Hepatocyte (in vitro differentiated cells): ENCODE data around the gene LRMDA.

Source experiments
- EZH2 ChIP-seq: fragments of 200-600 bp; sonication (generic); IDR thresholded peaks from 2 replicates; pipeline ENCODE4 v1.6.1; 2016; ENCODE audit warnings: antibody characterized with exemption, mild to moderate bottlenecking, borderline replicate concordance
- TF ChIP-seq, protein P1 (sequence below): fragments of 200-600 bp; sonication (generic); IDR thresholded peaks from 2 replicates; pipeline ENCODE4 v1.5.1; 2016; ENCODE audit warnings: antibody characterized with exemption, mild to moderate bottlenecking; ENCODE audit not compliant: poor library complexity

DNA sequence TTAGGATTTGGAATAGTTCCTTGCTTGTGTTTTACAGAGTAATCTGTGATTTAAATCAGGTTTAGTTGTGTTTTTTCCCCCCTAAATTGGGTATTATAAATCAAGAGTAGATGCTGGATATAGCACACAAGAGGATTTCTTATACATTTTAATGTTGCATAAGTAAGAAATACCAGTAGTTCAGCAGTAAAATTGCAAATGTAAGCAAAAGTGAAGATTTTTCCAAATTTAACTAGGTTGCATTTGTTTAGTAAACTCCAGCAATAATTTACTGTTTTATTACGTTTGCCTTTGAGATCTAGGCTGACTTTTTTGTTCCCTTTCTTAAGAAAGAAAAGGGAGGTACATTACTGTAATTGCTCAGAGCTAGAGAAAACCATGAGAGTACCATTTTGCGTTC, 207.3 kb downstream of the LRMDA start:
- TF ChIP-seq, protein P1, sequence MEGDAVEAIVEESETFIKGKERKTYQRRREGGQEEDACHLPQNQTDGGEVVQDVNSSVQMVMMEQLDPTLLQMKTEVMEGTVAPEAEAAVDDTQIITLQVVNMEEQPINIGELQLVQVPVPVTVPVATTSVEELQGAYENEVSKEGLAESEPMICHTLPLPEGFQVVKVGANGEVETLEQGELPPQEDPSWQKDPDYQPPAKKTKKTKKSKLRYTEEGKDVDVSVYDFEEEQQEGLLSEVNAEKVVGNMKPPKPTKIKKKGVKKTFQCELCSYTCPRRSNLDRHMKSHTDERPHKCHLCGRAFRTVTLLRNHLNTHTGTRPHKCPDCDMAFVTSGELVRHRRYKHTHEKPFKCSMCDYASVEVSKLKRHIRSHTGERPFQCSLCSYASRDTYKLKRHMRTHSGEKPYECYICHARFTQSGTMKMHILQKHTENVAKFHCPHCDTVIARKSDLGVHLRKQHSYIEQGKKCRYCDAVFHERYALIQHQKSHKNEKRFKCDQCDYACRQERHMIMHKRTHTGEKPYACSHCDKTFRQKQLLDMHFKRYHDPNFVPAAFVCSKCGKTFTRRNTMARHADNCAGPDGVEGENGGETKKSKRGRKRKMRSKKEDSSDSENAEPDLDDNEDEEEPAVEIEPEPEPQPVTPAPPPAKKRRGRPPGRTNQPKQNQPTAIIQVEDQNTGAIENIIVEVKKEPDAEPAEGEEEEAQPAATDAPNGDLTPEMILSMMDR: no peak
- no peak for TF ChIP-seq EZH2
